HEK293 (cell line): ENCODE results near the gene SAP30L.
A peak's percentile ranks its signal among the peaks of the same experiment; 100 is the strongest.

Experiments used
- CTCF ChIA-PET: fragments of 350-600 bp; formaldehyde crosslinking; extraction: SDS; loops from one replicate; lab custom pipeline; 2021; ENCODE audit warnings: antibody characterized with exemption; lab: Yijun Ruan, JAX
- POLR2A ChIA-PET: fragments of 300-600 bp; formaldehyde crosslinking; extraction: SDS; loops from one replicate; lab custom pipeline; 2020; ENCODE audit warnings: antibody characterized with exemption, inconsistent platforms; lab: Yijun Ruan, JAX
- H3K27ac ChIP-seq: fragments of 200-500 bp; sonication (Bioruptor generic); 2 replicates; pipeline ENCODE4 v1.5.1; 2014; ENCODE audit warnings: low read depth, low read length, control low read depth, inconsistent platforms; ENCODE audit errors: extremely low read depth
- H3K36me3 ChIP-seq, 2 experiments: fragments of 200-500 bp in 1 of 2; sonication (Bioruptor generic) in 1 of 2; 1 replicate in 1 of 2; 2 replicates in 1 of 2; pipeline ENCODE4 v1.5.1; 2014 to 2017; ENCODE audit warnings: inconsistent platforms in 2 of 2, low read length in 2 of 2; ENCODE audit not compliant: control insufficient read depth in 2 of 2, insufficient read depth in 1 of 2
- H3K4me1 ChIP-seq: fragments of 200-500 bp; sonication (Bioruptor generic); 2 replicates; pipeline ENCODE4 v1.5.1; 2014; ENCODE audit warnings: mild to moderate bottlenecking, low read length, inconsistent platforms; ENCODE audit not compliant: control insufficient read depth, insufficient read depth
- H3K4me3 ChIP-seq: 2 replicates; pipeline ENCODE4 v1.5.1; 2011; ENCODE audit warnings: low read depth, mild to moderate bottlenecking, control low read depth, low read length, moderate library complexity
- H3K9me3 ChIP-seq: fragments of 200-500 bp; sonication (Bioruptor generic); 2 replicates; pipeline ENCODE4 v1.5.1; 2014; ENCODE audit warnings: low read depth, low read length, inconsistent platforms; ENCODE audit not compliant: control insufficient read depth, insufficient read depth
- FEZF1 ChIP-seq: fragments of 450-650 bp; formaldehyde crosslinking; IDR thresholded peaks from 2 replicates; pipeline ENCODE4 v1.5.1; 2016; ENCODE audit warnings: missing biosample characterization, missing genetic modification characterization
- HOXA7 ChIP-seq: sonication (generic); formaldehyde crosslinking; IDR thresholded peaks from 2 replicates; pipeline ENCODE4 v1.8.1; 2022; ENCODE audit warnings: missing genetic modification reagents, borderline replicate concordance
- KLF7 ChIP-seq: fragments of 450-650 bp; formaldehyde crosslinking; IDR thresholded peaks from 2 replicates; pipeline ENCODE4 v1.5.1; 2016; ENCODE audit warnings: missing biosample characterization, missing genetic modification characterization, borderline replicate concordance
- ZEB2 ChIP-seq: fragments of 450-650 bp; formaldehyde crosslinking; IDR thresholded peaks from 2 replicates; pipeline ENCODE4 v1.5.1; 2016; ENCODE audit warnings: missing biosample characterization, missing genetic modification characterization
- ZNF16 ChIP-seq: fragments of 450-650 bp; formaldehyde crosslinking; IDR thresholded peaks from 2 replicates; pipeline ENCODE4 v1.5.1; 2016; ENCODE audit warnings: low read depth, missing biosample characterization, missing genetic modification characterization
- ZNF707 ChIP-seq: fragments of 450-650 bp; formaldehyde crosslinking; IDR thresholded peaks from 2 replicates; pipeline ENCODE4 v1.5.1; 2016; ENCODE audit warnings: missing biosample characterization, missing genetic modification characterization
- ZNF792 ChIP-seq: fragments of 450-650 bp; formaldehyde crosslinking; IDR thresholded peaks from 2 replicates; pipeline ENCODE4 v1.5.1; 2016; ENCODE audit warnings: missing biosample characterization, missing genetic modification characterization
- TF ChIP-seq, protein P1 (sequence below): fragments of 450-650 bp; formaldehyde crosslinking; IDR thresholded peaks from 2 replicates; pipeline ENCODE4 v1.5.1; 2016; ENCODE audit warnings: missing biosample characterization, missing genetic modification characterization
- TF ChIP-seq, protein P2 (sequence below): fragments of 450-650 bp; formaldehyde crosslinking; IDR thresholded peaks from 2 replicates; pipeline ENCODE4 v1.5.1; 2016; ENCODE audit warnings: missing biosample characterization, missing genetic modification characterization, low read depth
- TF ChIP-seq, protein P3 (sequence below): fragments of 450-650 bp; formaldehyde crosslinking; IDR thresholded peaks from 2 replicates; pipeline ENCODE4 v1.5.1; 2016; ENCODE audit warnings: missing biosample characterization, missing genetic modification characterization
- TF ChIP-seq, protein P4 (sequence below): fragments of 450-650 bp; formaldehyde crosslinking; conservative IDR thresholded peaks from 2 replicates; pipeline ENCODE4 v1.5.1; 2016; ENCODE audit warnings: low read depth, missing biosample characterization, missing genetic modification characterization

SAP30L gene

DNA sequence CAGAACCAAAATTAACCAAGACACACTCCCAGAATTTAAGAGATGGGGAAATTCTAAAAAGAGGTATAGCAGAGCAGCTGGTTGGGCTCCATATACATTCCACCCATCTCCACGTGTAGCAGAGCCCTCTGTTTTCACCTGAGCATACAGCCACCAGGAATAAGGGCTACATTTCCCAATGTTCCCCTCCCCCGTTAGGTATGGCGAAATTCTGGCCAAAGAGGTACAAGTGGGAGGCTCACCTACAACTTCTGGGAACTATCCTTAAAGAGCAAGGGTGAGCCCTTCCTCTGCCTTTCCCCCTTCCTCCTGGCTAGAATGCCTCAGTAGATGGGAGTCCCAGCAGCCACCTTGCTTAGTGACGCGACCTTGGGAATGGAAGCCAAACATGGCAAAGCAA is 5.3 kb upstream of the SAP30L start:
- TF ChIP-seq KLF7 (tag by site-specific recombination) (no peak), ZNF16 (no peak), FEZF1 (no peak), ZNF707 (tag by site-specific recombination) (no peak), ZNF792 (tag by site-specific recombination) (no peak)
- TF ChIP-seq, protein P1, sequence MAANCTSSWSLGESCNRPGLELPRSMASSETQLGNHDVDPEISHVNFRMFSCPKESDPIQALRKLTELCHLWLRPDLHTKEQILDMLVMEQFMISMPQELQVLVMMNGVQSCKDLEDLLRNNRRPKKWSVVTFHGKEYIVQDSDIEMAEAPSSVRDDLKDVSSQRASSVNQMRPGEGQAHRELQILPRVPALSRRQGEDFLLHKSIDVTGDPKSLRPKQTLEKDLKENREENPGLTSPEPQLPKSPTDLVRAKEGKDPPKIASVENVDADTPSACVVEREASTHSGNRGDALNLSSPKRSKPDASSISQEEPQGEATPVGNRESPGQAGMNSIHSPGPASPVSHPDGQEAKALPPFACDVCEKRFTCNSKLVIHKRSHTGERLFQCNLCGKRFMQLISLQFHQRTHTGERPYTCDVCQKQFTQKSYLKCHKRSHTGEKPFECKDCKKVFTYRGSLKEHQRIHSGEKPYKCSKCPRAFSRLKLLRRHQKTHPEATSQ (tag by site-specific recombination) = no peak
- TF ChIP-seq, protein P2, sequence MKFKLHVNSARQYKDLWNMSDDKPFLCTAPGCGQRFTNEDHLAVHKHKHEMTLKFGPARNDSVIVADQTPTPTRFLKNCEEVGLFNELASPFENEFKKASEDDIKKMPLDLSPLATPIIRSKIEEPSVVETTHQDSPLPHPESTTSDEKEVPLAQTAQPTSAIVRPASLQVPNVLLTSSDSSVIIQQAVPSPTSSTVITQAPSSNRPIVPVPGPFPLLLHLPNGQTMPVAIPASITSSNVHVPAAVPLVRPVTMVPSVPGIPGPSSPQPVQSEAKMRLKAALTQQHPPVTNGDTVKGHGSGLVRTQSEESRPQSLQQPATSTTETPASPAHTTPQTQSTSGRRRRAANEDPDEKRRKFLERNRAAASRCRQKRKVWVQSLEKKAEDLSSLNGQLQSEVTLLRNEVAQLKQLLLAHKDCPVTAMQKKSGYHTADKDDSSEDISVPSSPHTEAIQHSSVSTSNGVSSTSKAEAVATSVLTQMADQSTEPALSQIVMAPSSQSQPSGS (tag by site-specific recombination) = no peak
- TF ChIP-seq, all 188 proteins: peak for 0
- Histone ChIP-seq H3K36me3 (peaks cover 38 to 63% of the 10 kb centered on the region in 2 experiments), H3K4me1 (no peaks in the 10 kb centered on the region), H3K9me3 (no peaks in the 10 kb centered on the region), H3K27ac (no peak overlapping the region), H3K4me3 (no peak overlapping the region)
- POLR2A ChIA-PET = no interaction called here
- CTCF ChIA-PET = no interaction called here

DNA sequence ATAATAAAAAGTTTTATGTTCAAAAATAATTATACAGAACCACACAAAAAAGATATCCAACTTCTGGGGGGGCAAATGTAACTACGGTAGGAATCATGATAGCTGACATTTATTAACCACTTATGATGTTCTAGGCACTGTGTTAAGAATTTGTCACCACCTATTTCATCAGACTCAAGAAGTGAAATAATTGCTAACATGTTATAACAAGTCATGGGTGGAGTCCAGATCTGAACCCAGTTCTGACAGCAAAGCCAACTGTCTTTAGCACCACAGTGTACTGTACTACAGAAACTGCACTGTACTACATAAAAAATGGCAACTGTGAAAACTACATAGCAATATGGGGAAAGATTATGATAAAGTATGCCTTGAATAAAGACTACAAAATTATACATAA is 3.0 kb upstream of the SAP30L start:
- no peaks in the 10 kb centered on the region for H3K9me3 ChIP-seq
- peaks cover 4% of the 10 kb centered on the region; the same call in 1 of the 2 replicates for H3K4me1 ChIP-seq
- TF ChIP-seq HOXA7 (no peak), ZEB2 (0 out of 2 replicates have a peak, but pooled peaks have one; percentile 24)
- TF ChIP-seq, protein P3, sequence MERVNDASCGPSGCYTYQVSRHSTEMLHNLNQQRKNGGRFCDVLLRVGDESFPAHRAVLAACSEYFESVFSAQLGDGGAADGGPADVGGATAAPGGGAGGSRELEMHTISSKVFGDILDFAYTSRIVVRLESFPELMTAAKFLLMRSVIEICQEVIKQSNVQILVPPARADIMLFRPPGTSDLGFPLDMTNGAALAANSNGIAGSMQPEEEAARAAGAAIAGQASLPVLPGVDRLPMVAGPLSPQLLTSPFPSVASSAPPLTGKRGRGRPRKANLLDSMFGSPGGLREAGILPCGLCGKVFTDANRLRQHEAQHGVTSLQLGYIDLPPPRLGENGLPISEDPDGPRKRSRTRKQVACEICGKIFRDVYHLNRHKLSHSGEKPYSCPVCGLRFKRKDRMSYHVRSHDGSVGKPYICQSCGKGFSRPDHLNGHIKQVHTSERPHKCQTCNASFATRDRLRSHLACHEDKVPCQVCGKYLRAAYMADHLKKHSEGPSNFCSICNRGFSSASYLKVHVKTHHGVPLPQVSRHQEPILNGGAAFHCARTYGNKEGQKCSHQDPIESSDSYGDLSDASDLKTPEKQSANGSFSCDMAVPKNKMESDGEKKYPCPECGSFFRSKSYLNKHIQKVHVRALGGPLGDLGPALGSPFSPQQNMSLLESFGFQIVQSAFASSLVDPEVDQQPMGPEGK (tag by site-specific recombination) = 0 out of 2 replicates have a peak, but pooled peaks have one; percentile 12
- TF ChIP-seq, protein P4, sequence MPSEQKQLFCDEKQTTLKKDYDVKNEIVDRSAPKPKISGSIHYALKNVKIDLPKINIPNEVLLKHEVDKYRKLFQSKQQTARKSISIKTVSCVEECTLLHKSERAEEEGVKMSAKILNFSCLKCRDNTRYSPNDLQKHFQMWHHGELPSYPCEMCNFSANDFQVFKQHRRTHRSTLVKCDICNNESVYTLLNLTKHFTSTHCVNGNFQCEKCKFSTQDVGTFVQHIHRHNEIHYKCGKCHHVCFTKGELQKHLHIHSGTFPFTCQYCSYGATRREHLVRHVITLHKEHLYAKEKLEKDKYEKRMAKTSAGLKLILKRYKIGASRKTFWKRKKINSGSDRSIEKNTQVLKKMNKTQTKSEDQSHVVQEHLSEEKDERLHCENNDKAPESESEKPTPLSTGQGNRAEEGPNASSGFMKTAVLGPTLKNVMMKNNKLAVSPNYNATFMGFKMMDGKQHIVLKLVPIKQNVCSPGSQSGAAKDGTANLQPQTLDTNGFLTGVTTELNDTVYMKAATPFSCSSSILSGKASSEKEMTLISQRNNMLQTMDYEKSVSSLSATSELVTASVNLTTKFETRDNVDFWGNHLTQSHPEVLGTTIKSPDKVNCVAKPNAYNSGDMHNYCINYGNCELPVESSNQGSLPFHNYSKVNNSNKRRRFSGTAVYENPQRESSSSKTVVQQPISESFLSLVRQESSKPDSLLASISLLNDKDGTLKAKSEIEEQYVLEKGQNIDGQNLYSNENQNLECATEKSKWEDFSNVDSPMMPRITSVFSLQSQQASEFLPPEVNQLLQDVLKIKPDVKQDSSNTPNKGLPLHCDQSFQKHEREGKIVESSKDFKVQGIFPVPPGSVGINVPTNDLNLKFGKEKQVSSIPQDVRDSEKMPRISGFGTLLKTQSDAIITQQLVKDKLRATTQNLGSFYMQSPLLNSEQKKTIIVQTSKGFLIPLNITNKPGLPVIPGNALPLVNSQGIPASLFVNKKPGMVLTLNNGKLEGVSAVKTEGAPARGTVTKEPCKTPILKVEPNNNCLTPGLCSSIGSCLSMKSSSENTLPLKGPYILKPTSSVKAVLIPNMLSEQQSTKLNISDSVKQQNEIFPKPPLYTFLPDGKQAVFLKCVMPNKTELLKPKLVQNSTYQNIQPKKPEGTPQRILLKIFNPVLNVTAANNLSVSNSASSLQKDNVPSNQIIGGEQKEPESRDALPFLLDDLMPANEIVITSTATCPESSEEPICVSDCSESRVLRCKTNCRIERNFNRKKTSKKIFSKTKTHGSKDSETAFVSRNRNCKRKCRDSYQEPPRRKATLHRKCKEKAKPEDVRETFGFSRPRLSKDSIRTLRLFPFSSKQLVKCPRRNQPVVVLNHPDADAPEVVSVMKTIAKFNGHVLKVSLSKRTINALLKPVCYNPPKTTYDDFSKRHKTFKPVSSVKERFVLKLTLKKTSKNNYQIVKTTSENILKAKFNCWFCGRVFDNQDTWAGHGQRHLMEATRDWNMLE (tag by site-specific recombination) = no peak
- ChIA-PET POLR2A (no interaction called here), CTCF (interaction anchor here (0.5 to 1.2 kb wide), 2 partner anchors 24 to 167 kb away, joined by 3 to 4 read pairs; no protein-coding TSS in a partner anchor)
- H3K36me3 ChIP-seq = peaks cover 22 to 44% of the 10 kb centered on the region in 2 experiments
- no peak overlapping the region for H3K27ac ChIP-seq
- H3K4me3 ChIP-seq = no peak overlapping the region
